ENCODE results near the gene SRSF3. TPM values are rescaled to one million over a fixed set of nuclear protein-coding genes. Genes with fewer than 3 reads are reported as not detected.
"Not testable (repeated sequence)": the region's sequence is repeated elsewhere in the genome, so short reads cannot be mapped to it uniquely, and the experiment has no call there.

Gene SRSF3
- total RNA-seq, 1 donor from 2014 or later: 477 TPM

GRCh38 chr6:36639171-36639808 is 45.1 kb downstream of the SRSF3 start:
- intact Hi-C loops (cut with micrococcal nuclease): no loop called here

DNA sequence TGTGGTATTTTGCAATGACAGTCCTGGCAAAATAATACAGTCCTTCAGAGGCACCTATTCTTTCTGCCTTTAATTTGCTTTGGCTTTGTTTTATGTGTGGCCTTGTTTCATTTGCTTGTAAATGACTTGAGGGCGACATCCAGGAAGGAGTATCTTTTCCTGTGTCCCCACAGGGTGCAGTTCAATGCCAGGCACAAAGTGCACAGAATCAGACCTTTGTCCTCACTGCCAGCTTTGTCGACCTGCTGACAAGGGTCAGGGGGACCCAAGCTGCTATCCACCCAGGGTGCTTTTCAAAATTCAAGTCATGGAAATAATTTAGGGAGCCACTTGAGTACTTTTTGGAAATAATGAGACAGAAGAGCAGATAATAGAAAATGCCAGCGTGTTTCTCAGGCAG is 47.4 kb downstream of the SRSF3 start:
- intact Hi-C loops (cut with micrococcal nuclease): no loop called here

DNA sequence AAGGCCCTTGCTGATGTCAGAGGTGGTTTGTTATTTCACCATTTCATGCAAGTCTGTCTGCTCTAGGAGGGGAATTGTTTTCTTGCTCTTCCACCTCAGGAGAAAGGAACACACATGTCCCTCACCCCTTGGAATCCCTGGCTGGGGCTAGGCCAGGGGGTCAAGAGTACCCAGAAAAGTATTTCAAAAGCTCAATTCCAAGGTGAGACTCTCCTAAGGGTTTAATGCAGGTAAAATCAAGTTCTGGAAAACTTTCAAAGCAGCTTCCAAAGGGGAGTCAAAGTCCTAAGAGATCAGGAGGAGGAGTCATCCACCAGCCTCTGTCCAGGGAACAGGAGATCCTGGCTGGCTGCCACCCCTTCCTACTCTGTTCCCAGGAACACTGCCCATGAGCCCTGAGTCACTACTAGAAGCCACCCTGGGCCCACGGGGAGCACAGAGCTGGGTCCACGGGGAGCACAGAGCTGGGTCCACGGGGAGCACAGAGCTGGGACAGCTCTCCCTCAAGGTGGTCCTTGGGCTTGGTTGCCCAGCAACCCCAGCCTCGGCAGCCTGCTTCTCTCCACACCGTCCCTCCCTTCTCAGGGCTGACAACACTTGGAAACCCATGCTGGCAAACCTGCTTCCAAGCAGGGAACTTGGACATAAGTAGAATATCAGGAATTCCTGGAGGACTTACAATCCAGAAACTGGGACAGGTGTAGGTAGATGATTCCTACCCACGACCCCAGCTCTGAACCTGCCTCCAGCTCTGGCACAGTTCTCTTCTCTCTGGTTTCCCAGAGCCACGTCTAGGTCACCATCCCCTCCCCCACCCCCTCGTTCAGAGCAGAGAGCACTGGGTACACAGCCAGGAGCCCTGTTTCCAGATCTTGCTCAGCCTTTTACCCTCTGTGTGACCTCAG is 49.0 kb downstream of the SRSF3 start:
- intact Hi-C loops (cut with micrococcal nuclease): no loop called here

DNA sequence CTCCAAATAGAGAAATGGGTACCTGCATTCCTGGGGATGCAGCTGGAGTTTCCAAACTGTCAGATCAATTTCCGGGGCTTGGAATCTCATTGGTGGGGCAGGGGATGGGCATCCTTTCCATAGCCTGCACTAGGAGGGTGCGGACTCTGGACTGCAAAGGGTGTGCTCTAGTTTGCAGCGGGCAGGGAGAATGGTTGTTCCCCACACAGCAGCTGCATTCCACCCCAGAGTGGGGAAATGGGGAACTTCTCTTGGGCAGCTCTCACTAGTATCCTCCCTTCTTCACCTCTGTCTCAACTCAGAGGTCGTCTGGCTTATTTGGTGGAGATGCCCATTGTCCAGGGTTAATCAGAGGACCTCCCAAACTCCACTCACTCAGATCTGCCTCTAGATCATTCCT is 49.8 kb downstream of the SRSF3 start:
- intact Hi-C loops (cut with micrococcal nuclease): no loop called here

GRCh38 chr6:36649086-36649485 is 54.9 kb downstream of the SRSF3 start:
- intact Hi-C loops (cut with micrococcal nuclease): no loop called here

DNA sequence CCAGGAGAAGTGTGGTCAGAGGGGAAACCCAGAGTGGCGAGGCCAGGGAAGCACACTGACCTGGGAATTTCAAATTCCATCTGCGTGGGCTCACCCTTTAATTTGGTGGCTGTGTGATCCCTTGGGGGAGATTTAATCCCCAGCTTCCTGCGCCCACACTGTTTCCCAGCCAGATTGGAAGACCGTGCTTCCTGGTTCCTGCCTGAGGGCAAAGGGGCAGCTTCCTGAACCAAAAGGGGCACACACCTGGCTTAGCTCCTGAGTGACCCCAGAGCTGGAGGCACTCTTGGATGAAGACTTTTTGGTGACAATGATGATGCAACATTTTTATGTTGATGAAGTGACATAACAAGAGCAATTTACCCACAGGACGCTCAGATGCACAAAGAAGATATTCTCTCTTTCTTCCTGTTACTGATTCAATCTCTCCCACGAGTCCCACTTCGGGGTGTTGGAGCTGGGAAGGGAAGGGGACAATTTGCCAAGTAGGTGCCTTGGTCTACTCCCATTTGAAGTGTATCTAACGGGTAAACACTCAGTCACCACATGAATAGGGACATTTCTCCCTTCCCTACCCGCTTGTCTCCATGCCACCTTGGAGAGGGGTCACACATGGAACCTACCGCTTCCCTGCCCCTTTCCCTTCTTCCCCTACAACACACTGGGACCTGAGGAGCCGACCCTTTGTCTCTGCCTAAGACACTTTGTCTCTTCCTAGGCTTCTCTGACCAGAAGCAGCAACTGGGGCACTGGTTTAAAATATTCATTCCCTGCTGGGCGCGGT is 55.7 kb downstream of the SRSF3 start:
- intact Hi-C loops (cut with micrococcal nuclease): no loop called here

DNA sequence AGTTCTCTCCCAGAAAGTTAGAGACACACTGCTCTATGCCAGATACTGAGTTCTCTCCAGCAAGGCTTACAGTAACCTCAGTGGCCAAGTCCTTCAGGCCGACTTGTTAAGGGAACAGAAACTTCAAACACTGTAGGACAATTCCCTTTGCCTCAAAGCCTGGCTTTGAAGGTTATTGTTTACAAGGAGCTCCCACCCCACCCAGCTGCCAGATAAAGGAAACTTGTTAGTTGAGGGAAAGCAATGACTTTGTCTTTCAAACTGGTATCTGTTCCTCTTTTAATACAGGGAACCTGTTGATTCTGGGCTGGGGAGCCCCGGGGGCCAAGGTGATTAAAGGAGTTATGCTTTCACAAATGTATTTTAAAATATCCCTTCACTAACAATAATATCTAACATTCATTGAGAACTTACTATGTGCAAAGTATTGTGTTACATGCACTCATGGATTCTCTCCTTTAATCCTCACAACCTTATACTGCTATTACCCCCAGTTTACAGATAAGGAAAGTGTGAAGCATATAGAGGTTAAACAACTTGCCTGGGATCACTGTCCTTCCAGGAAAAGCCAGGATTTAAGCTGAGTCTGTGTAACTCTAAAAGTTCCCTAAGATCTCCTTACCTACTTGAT is 56.8 kb downstream of the SRSF3 start:
- intact Hi-C loops (cut with micrococcal nuclease): no loop called here

- intact Hi-C loops (cut with micrococcal nuclease): no loop called here
These were observed 57.7 kb downstream of the SRSF3 start for GRCh38 chr6:36651659-36652379.

DNA sequence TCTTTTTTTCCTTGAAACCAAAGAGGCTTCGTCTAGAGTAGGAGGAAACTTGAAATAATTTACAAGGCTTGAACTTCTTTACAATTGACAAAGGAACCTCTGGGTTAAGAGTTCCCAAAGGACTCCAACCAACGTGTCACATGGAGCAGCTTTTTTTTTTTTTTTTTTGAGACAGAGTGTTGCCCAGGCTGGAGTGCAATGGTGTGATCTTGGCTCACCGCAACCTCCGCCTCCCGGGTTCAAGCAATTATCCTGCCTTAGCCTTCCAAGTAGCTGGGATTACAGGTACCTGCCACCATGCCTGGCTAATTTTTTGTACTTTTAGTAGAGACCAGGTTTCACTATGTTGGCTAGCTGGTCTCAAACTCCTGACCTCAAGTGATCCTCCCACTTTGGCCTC is 60.3 kb downstream of the SRSF3 start:
- intact Hi-C loops (cut with micrococcal nuclease): not testable (repeated sequence)

Other genes starting within 250 kb of the SRSF3 start
- 2.7 and 3.0 TPM in 2 replicates for gene ETV7, start 206.7 kb upstream of the SRSF3 start, total RNA-seq
- 0.09 and 0.11 TPM in 2 replicates for gene PXT1, start 151.5 kb upstream of the SRSF3 start, total RNA-seq
- 52.3 and 56.5 TPM in 2 replicates for gene KCTD20, start 151.4 kb upstream of the SRSF3 start, total RNA-seq
- gene STK38, start 46.9 kb upstream of the SRSF3 start, total RNA-seq: 75.8 and 76.7 TPM in 2 replicates
- 54.7 and 56.2 TPM in 2 replicates for gene CDKN1A, start 84.4 kb downstream of the SRSF3 start, total RNA-seq
- gene RAB44, start 103.5 kb downstream of the SRSF3 start, total RNA-seq: 0.07 TPM in 2 replicates
- 2.2 and 2.5 TPM in 2 replicates for gene CPNE5, start 245.1 kb downstream of the SRSF3 start, total RNA-seq

Measured in T-helper 2 cell treated with Interferon-gamma antibody and Interleukin-4, amounts not matched to agents 100 ng/mL and 5 ng/mL, for 36 hours (primary cell).